Peyer's patch (tissue), 4 donors: Measurements from ENCODE around the gene WWOX.

Experiments
- CTCF ChIP-seq, 6 experiments: fragments of 450-650 bp in 4 of 6; fragments of 200-600 bp in 2 of 6; sonication (generic) in 1 of 6; IDR thresholded peaks; one replicate each; pipeline ENCODE4 v1.5.1; 2017 to 2019; ENCODE audit warnings: antibody characterized with exemption in 6 of 6, mild to moderate bottlenecking in 3 of 6, moderate library complexity in 1 of 6
- POLR2A ChIP-seq, 2 donors: fragments of 450-650 bp; IDR thresholded peaks; one replicate each; pipeline ENCODE4 v1.5.1; 2017; ENCODE audit warnings: antibody characterized with exemption in 2 of 2, mild to moderate bottlenecking in 2 of 2, moderate library complexity in 2 of 2

GRCh38 chr16:78995441-78995840 lies 896.0 kb downstream of the WWOX start:
- no peak for TF ChIP-seq CTCF (IDR thresholded peaks at IDR 0.05)
- no peak for TF ChIP-seq POLR2A (IDR thresholded peaks at IDR 0.05)
